ENCODE results near the gene CAMK2N2.

DNA sequence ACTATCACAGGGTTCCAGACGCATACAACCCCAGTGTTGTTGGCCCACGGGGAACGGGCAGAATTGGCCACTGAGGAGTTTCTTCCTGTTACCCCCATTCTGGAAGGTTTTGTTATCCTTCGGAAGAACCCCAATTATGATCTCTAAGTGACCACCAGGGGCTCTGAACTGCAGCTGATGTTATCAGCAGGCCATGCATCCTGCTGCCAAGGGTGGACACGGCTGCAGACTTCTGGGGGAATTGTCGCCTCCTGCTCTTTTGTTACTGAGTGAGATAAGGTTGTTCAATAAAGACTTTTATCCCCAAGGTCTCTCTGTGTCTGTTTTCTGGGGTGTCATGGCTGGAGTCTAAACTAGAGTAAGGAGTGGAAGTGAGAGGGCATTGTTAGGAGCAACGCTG, 47.4 kb upstream of the CAMK2N2 start:
- TF ChIP-seq, protein P1, sequence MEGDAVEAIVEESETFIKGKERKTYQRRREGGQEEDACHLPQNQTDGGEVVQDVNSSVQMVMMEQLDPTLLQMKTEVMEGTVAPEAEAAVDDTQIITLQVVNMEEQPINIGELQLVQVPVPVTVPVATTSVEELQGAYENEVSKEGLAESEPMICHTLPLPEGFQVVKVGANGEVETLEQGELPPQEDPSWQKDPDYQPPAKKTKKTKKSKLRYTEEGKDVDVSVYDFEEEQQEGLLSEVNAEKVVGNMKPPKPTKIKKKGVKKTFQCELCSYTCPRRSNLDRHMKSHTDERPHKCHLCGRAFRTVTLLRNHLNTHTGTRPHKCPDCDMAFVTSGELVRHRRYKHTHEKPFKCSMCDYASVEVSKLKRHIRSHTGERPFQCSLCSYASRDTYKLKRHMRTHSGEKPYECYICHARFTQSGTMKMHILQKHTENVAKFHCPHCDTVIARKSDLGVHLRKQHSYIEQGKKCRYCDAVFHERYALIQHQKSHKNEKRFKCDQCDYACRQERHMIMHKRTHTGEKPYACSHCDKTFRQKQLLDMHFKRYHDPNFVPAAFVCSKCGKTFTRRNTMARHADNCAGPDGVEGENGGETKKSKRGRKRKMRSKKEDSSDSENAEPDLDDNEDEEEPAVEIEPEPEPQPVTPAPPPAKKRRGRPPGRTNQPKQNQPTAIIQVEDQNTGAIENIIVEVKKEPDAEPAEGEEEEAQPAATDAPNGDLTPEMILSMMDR (IDR thresholded peaks at IDR 0.05) = no peak
- TF ChIP-seq POLR2AphosphoS5 (IDR thresholded peaks at IDR 0.05) (no peak), POLR2A (IDR thresholded peaks at IDR 0.05) (no peak), EP300 (IDR thresholded peaks at IDR 0.05; ENCODE audit: low read depth) (no peak)

Data from transverse colon (tissue), 4 donors.